ENCODE results near the gene SLC39A11. TPM values are rescaled to one million over a fixed set of nuclear protein-coding genes. Genes with fewer than 3 reads are reported as not detected.

SLC39A11 gene
- total RNA-seq, 4 donors from 2014 or later: 36.6 to 75.0 (median 40.2) TPM

- no peak for TF ChIP-seq CTCF (IDR thresholded peaks at IDR 0.05; ENCODE audit: low read depth)
Measured at GRCh38 chr17:72720494-72720825, 372.0 kb downstream of the SLC39A11 start.

- no peak for TF ChIP-seq CTCF (IDR thresholded peaks at IDR 0.05; ENCODE audit: low read depth)
Measured at GRCh38 chr17:72719578-72720493, 372.7 kb downstream of the SLC39A11 start.

- no peak for TF ChIP-seq CTCF (IDR thresholded peaks at IDR 0.05; ENCODE audit: low read depth)
Measured at GRCh38 chr17:72719206-72719577, 373.3 kb downstream of the SLC39A11 start.

GRCh38 chr17:72717676-72718075, 374.8 kb downstream of the SLC39A11 start:
- no peak for TF ChIP-seq CTCF (IDR thresholded peaks at IDR 0.05; ENCODE audit: low read depth)

- no peak for TF ChIP-seq CTCF (IDR thresholded peaks at IDR 0.05; ENCODE audit: low read depth)
Measured at GRCh38 chr17:72717276-72717675, 375.2 kb downstream of the SLC39A11 start.

GRCh38 chr17:72715906-72716572, 376.4 kb downstream of the SLC39A11 start:
- no peak for TF ChIP-seq CTCF (IDR thresholded peaks at IDR 0.05; ENCODE audit: low read depth)

GRCh38 chr17:72714357-72714966, 378.0 kb downstream of the SLC39A11 start:
- TF ChIP-seq CTCF (IDR thresholded peaks at IDR 0.05; ENCODE audit: low read depth): no peak
